Gastrocnemius medialis (tissue), 4 donors: ENCODE measurements around the gene GRIA3.

ENCODE experiments used
- POLR2A ChIP-seq, 2 donors: fragments of 450-650 bp; IDR thresholded peaks; one replicate each; pipeline ENCODE4 v1.6.1; 2017; ENCODE audit warnings: antibody characterized with exemption in 2 of 2, mild to moderate bottlenecking in 2 of 2, moderate library complexity in 2 of 2
- TF ChIP-seq, protein P1 (sequence below), 5 experiments: fragments of 450-650 bp in 3 of 5; fragments of 200-600 bp in 2 of 5; sonication (generic) in 2 of 5; IDR thresholded peaks in 4 of 5; conservative IDR thresholded peaks in 1 of 5; 1 replicate in 4 of 5; 2 replicates in 1 of 5; pipeline ENCODE4 v1.5.1; 2016 to 2019; ENCODE audit warnings: antibody characterized with exemption in 5 of 5, mild to moderate bottlenecking in 3 of 5, moderate library complexity in 3 of 5

- no peak for TF ChIP-seq POLR2A (IDR thresholded peaks at IDR 0.05)
- TF ChIP-seq, protein P1, sequence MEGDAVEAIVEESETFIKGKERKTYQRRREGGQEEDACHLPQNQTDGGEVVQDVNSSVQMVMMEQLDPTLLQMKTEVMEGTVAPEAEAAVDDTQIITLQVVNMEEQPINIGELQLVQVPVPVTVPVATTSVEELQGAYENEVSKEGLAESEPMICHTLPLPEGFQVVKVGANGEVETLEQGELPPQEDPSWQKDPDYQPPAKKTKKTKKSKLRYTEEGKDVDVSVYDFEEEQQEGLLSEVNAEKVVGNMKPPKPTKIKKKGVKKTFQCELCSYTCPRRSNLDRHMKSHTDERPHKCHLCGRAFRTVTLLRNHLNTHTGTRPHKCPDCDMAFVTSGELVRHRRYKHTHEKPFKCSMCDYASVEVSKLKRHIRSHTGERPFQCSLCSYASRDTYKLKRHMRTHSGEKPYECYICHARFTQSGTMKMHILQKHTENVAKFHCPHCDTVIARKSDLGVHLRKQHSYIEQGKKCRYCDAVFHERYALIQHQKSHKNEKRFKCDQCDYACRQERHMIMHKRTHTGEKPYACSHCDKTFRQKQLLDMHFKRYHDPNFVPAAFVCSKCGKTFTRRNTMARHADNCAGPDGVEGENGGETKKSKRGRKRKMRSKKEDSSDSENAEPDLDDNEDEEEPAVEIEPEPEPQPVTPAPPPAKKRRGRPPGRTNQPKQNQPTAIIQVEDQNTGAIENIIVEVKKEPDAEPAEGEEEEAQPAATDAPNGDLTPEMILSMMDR (IDR thresholded peaks at IDR 0.05 in 4 of 5, conservative IDR thresholded peaks at IDR 0.05 in 1 of 5): no peak
These were observed 93.3 kb downstream of the GRIA3 start for GRCh38 chrX:123277347-123277746.
